Left lobe of liver (tissue), 2 donors: ENCODE results near the gene MTCP1. TPM values are rescaled to one million over a fixed set of nuclear protein-coding genes. Genes with fewer than 3 reads are reported as not detected.

Experiments
- ATAC-seq: fragments of 200-7000 bp; cut with Tn5 transposase; one replicate; pipeline ENCODE4 v1.9.1; 2020; ENCODE audit warnings: mild to moderate bottlenecking, moderate library complexity
- DNase-seq: peaks from one replicate; pipeline ENCODE4 v3.0.0-alpha.2; 2020; ENCODE audit warnings: low spot score
- total RNA-seq: library from RNA; stranded (reverse); gene quantifications from one replicate; pipeline ENCODE4 v1.2.1, GENCODE V29; 2021
- donor health status: DM: no; HTN: no; CAD: no; lungs with moderate emphysema.
- donor health status: DM: no; HTN: yes; CAD: no.

The MTCP1 gene
- 15.2 TPM for total RNA-seq

- ATAC-seq, result peak; percentile 92
- peak; percentile 84 for DNase-seq
These were observed at the start of gene MTCP1, which contains the start of the genes BRCC3 and CMC4 for GRCh38 chrX:155070975-155071693. TSS of gene MTCP1 (minus strand) at chrX:155071136. CDS start at chrX:155066010, 5,126 bp downstream. TSS of gene BRCC3 (plus strand) at chrX:155071508. CDS start at chrX:155071528, 20 bp downstream. TSS of gene CMC4 (minus strand) at chrX:155071136. CDS start at chrX:155064023, 7,113 bp downstream.

- DNase-seq, result no peak
- no peak for ATAC-seq
These were observed 44.4 kb upstream of the MTCP1 start for GRCh38 chrX:155115174-155115819.

- no peak for ATAC-seq
- DNase-seq, result no peak
These were observed 42.2 kb upstream of the MTCP1 start for GRCh38 chrX:155113097-155113496.

- ATAC-seq, result no peak
These were observed 41.2 kb upstream of the MTCP1 start for GRCh38 chrX:155112171-155112570.

GRCh38 chrX:155108427-155108826 is 37.5 kb upstream of the MTCP1 start:
- ATAC-seq (no peak), DNase-seq (no peak)

More at GRCh38 chrX:155112171-155112570, 41.2 kb upstream of the MTCP1 start:
- DNase-seq, result no peak

GRCh38 chrX:155105919-155106318 is 35.0 kb upstream of the MTCP1 start:
- ATAC-seq (no peak), DNase-seq (no peak)

- DNase-seq (no peak), ATAC-seq (peak; percentile 84)
These were observed 23.6 kb upstream of the MTCP1 start for GRCh38 chrX:155094468-155095061.

- no peak for ATAC-seq
These were observed 16.2 kb upstream of the MTCP1 start for GRCh38 chrX:155086961-155087735.

GRCh38 chrX:155086202-155086840 is 15.4 kb upstream of the MTCP1 start:
- ATAC-seq (peak; percentile 75), DNase-seq (peak; percentile 47)

More at GRCh38 chrX:155086961-155087735, 16.2 kb upstream of the MTCP1 start:
- no peak for DNase-seq

- no peak for DNase-seq
- no peak for ATAC-seq
These were observed 851 bp upstream of the MTCP1 start for GRCh38 chrX:155071694-155072280.

- peak; percentile 3 for ATAC-seq
- no peak for DNase-seq
These were observed 317 bp downstream of the MTCP1 start for GRCh38 chrX:155070663-155070974.

- no peak for ATAC-seq
- DNase-seq, result no peak
These were observed 898 bp downstream of the MTCP1 start for GRCh38 chrX:155070038-155070437.

- DNase-seq, result no peak
- no peak for ATAC-seq
These were observed 1.5 kb downstream of the MTCP1 start for GRCh38 chrX:155069414-155069813.

GRCh38 chrX:155068165-155068564 is 2.8 kb downstream of the MTCP1 start:
- no peak for ATAC-seq
- no peak for DNase-seq

GRCh38 chrX:155065035-155065734 is 5.8 kb downstream of the MTCP1 start:
- peak; percentile 57 for ATAC-seq

GRCh38 chrX:155061760-155062159 is 9.2 kb downstream of the MTCP1 start:
- ATAC-seq (no peak), DNase-seq (no peak)

More at GRCh38 chrX:155065035-155065734, 5.8 kb downstream of the MTCP1 start:
- DNase-seq, result no peak

GRCh38 chrX:155056877-155057792 is 13.8 kb downstream of the MTCP1 start:
- peak; percentile 71 for DNase-seq
- ATAC-seq, result peak; percentile 93

GRCh38 chrX:155056471-155056870 is 14.5 kb downstream of the MTCP1 start:
- DNase-seq, result no peak
- no peak for ATAC-seq
